GM18951 (cell line): ENCODE results near the gene ZNF467.

Source experiments
- POLR2A ChIP-seq: IDR thresholded peaks from 4 replicates; pipeline ENCODE4 v1.6.1; 2011; ENCODE audit warnings: mild to moderate bottlenecking; ENCODE audit not compliant: insufficient read length, insufficient read depth; ENCODE audit errors: extremely low read depth
- in situ Hi-C: fragments of 300-500 bp; cut with MboI; formaldehyde crosslinking; loops from one replicate; pipeline ENCODE4 v1.12.0; 2022; ENCODE audit warnings: low sequenced_read_pairs, mixed read lengths, inconsistent platforms; ENCODE audit not compliant: unreplicated experiment

ZNF467 gene

GRCh38 chr7:149776848-149777407 is 3.5 kb upstream of the ZNF467 start:
- no peak for TF ChIP-seq POLR2A
- in situ Hi-C loops, result no loop called here

- in situ Hi-C loops, result no loop called here
- no peak for TF ChIP-seq POLR2A
Observed at GRCh38 chr7:149776289-149776688, 2.9 kb upstream of the ZNF467 start.

- TF ChIP-seq POLR2A, result no peak
- in situ Hi-C loops, result no loop called here
Observed at GRCh38 chr7:149775176-149775556, 1.8 kb upstream of the ZNF467 start.

GRCh38 chr7:149774237-149775175 is 1.1 kb upstream of the ZNF467 start:
- in situ Hi-C loops, result no loop called here
- TF ChIP-seq POLR2A, result no peak

GRCh38 chr7:149772956-149773434 is 393 bp downstream of the ZNF467 start:
- in situ Hi-C loops, result no loop called here
- TF ChIP-seq POLR2A, result no peak

- TF ChIP-seq POLR2A, result no peak
- in situ Hi-C loops, result no loop called here
Observed at GRCh38 chr7:149772241-149772955, 990 bp downstream of the ZNF467 start.

GRCh38 chr7:149771720-149772240 is 1.6 kb downstream of the ZNF467 start:
- peak; percentile 45 for TF ChIP-seq POLR2A
- in situ Hi-C loops, result no loop called here

GRCh38 chr7:149770728-149771636 is 2.4 kb downstream of the ZNF467 start:
- in situ Hi-C loops, result no loop called here
- no peak for TF ChIP-seq POLR2A

GRCh38 chr7:149769915-149770314 is 3.5 kb downstream of the ZNF467 start:
- in situ Hi-C loops, result no loop called here
- no peak for TF ChIP-seq POLR2A

GRCh38 chr7:149768931-149769330 is 4.5 kb downstream of the ZNF467 start:
- no peak for TF ChIP-seq POLR2A
- in situ Hi-C loops, result no loop called here

- in situ Hi-C loops, result no loop called here
- TF ChIP-seq POLR2A, result no peak
Observed at GRCh38 chr7:149767068-149767467, 6.3 kb downstream of the ZNF467 start.

- in situ Hi-C loops, result no loop called here
- no peak for TF ChIP-seq POLR2A
Observed at GRCh38 chr7:149766135-149766675, 7.2 kb downstream of the ZNF467 start.

- in situ Hi-C loops, result no loop called here
- TF ChIP-seq POLR2A, result no peak
Observed at GRCh38 chr7:149765399-149766121, 7.8 kb downstream of the ZNF467 start.
